ENCODE measurements around the gene GCHFR.

Gene GCHFR

GRCh38 chr15:40771242-40771641 lies 7.4 kb downstream of the GCHFR start:
- no peak overlapping the region for H3K9ac ChIP-seq (ENCODE audit: low read depth, low read length)
- no peaks in the 10 kb centered on the region for H3K27me3 ChIP-seq (ENCODE audit: control insufficient read depth, insufficient read depth, low read length)
- no peak overlapping the region for H3K4me3 ChIP-seq (ENCODE audit: low read depth, low read length)
- H3K4me1 ChIP-seq (ENCODE audit: control insufficient read depth, insufficient read depth, low read length) = peaks cover 1% of the 10 kb centered on the region
- no peaks in the 10 kb centered on the region for H3K9me3 ChIP-seq (ENCODE audit: control insufficient read depth, insufficient read depth, low read length)
- peaks cover 40% of the 10 kb centered on the region for H3K36me3 ChIP-seq (ENCODE audit: control insufficient read depth, insufficient read depth, low read length)

- Histone ChIP-seq H3K4me1 (ENCODE audit: control insufficient read depth, insufficient read depth, low read length) (no peaks in the 10 kb centered on the region), H3K9me3 (ENCODE audit: control insufficient read depth, insufficient read depth, low read length) (no peaks in the 10 kb centered on the region), H3K36me3 (ENCODE audit: control insufficient read depth, insufficient read depth, low read length) (peaks cover 47% of the 10 kb centered on the region), H3K4me3 (ENCODE audit: low read depth, low read length) (no peak overlapping the region), H3K27me3 (ENCODE audit: control insufficient read depth, insufficient read depth, low read length) (no peaks in the 10 kb centered on the region), H3K9ac (ENCODE audit: low read depth, low read length) (no peak overlapping the region)
Measured at GRCh38 chr15:40772014-40772413, 8.1 kb downstream of the GCHFR start.

- H3K36me3 ChIP-seq (ENCODE audit: control insufficient read depth, insufficient read depth, low read length) = peaks cover 39% of the 10 kb centered on the region
- H3K9me3 ChIP-seq (ENCODE audit: control insufficient read depth, insufficient read depth, low read length) = no peaks in the 10 kb centered on the region
- H3K4me3 ChIP-seq (ENCODE audit: low read depth, low read length) = no peak overlapping the region
- no peak overlapping the region for H3K9ac ChIP-seq (ENCODE audit: low read depth, low read length)
- no peaks in the 10 kb centered on the region for H3K27me3 ChIP-seq (ENCODE audit: control insufficient read depth, insufficient read depth, low read length)
- no peaks in the 10 kb centered on the region for H3K4me1 ChIP-seq (ENCODE audit: control insufficient read depth, insufficient read depth, low read length)
Measured at GRCh38 chr15:40773496-40773895, 9.6 kb downstream of the GCHFR start.

GRCh38 chr15:40773902-40774301 lies 10.0 kb downstream of the GCHFR start:
- Histone ChIP-seq H3K4me1 (ENCODE audit: control insufficient read depth, insufficient read depth, low read length) (no peaks in the 10 kb centered on the region), H3K4me3 (ENCODE audit: low read depth, low read length) (no peak overlapping the region), H3K36me3 (ENCODE audit: control insufficient read depth, insufficient read depth, low read length) (peaks cover 41% of the 10 kb centered on the region)

GRCh38 chr15:40775007-40775406 lies 11.1 kb downstream of the GCHFR start:
- Histone ChIP-seq H3K4me1 (ENCODE audit: control insufficient read depth, insufficient read depth, low read length) (no peaks in the 10 kb centered on the region), H3K9ac (ENCODE audit: low read depth, low read length) (no peak overlapping the region), H3K36me3 (ENCODE audit: control insufficient read depth, insufficient read depth, low read length) (peaks cover 41% of the 10 kb centered on the region), H3K4me3 (ENCODE audit: low read depth, low read length) (no peak overlapping the region), H3K9me3 (ENCODE audit: control insufficient read depth, insufficient read depth, low read length) (no peaks in the 10 kb centered on the region), H3K27me3 (ENCODE audit: control insufficient read depth, insufficient read depth, low read length) (no peaks in the 10 kb centered on the region)

More at GRCh38 chr15:40773902-40774301, 10.0 kb downstream of the GCHFR start:
- Histone ChIP-seq H3K9me3 (ENCODE audit: control insufficient read depth, insufficient read depth, low read length) (no peaks in the 10 kb centered on the region), H3K27me3 (ENCODE audit: control insufficient read depth, insufficient read depth, low read length) (no peaks in the 10 kb centered on the region), H3K9ac (ENCODE audit: low read depth, low read length) (no peak overlapping the region)

GRCh38 chr15:40775740-40776536 lies 12.1 kb downstream of the GCHFR start:
- H3K4me3 ChIP-seq (ENCODE audit: low read depth, low read length) = no peak overlapping the region
- no peaks in the 10 kb centered on the region for H3K9me3 ChIP-seq (ENCODE audit: control insufficient read depth, insufficient read depth, low read length)
- no peak overlapping the region for H3K9ac ChIP-seq (ENCODE audit: low read depth, low read length)
- no peaks in the 10 kb centered on the region for H3K27me3 ChIP-seq (ENCODE audit: control insufficient read depth, insufficient read depth, low read length)
- H3K36me3 ChIP-seq (ENCODE audit: control insufficient read depth, insufficient read depth, low read length) = peaks cover 41% of the 10 kb centered on the region
- no peaks in the 10 kb centered on the region for H3K4me1 ChIP-seq (ENCODE audit: control insufficient read depth, insufficient read depth, low read length)

GRCh38 chr15:40776537-40777141 lies 12.8 kb downstream of the GCHFR start:
- no peaks in the 10 kb centered on the region for H3K4me1 ChIP-seq (ENCODE audit: control insufficient read depth, insufficient read depth, low read length)

GRCh38 chr15:40782609-40783227 lies 18.9 kb downstream of the GCHFR start:
- no peak overlapping the region for H3K4me3 ChIP-seq (ENCODE audit: low read depth, low read length)
- H3K36me3 ChIP-seq (ENCODE audit: control insufficient read depth, insufficient read depth, low read length) = peaks cover 3% of the 10 kb centered on the region
- H3K4me1 ChIP-seq (ENCODE audit: control insufficient read depth, insufficient read depth, low read length) = peaks cover 20% of the 10 kb centered on the region
- no peaks in the 10 kb centered on the region for H3K27me3 ChIP-seq (ENCODE audit: control insufficient read depth, insufficient read depth, low read length)
- no peak overlapping the region for H3K9ac ChIP-seq (ENCODE audit: low read depth, low read length)
- no peaks in the 10 kb centered on the region for H3K9me3 ChIP-seq (ENCODE audit: control insufficient read depth, insufficient read depth, low read length)

More at GRCh38 chr15:40776537-40777141, 12.8 kb downstream of the GCHFR start:
- no peaks in the 10 kb centered on the region for H3K27me3 ChIP-seq (ENCODE audit: control insufficient read depth, insufficient read depth, low read length)
- no peaks in the 10 kb centered on the region for H3K9me3 ChIP-seq (ENCODE audit: control insufficient read depth, insufficient read depth, low read length)
- no peak overlapping the region for H3K4me3 ChIP-seq (ENCODE audit: low read depth, low read length)
- peaks cover 41% of the 10 kb centered on the region for H3K36me3 ChIP-seq (ENCODE audit: control insufficient read depth, insufficient read depth, low read length)
- H3K9ac ChIP-seq (ENCODE audit: low read depth, low read length) = no peak overlapping the region

GRCh38 chr15:40785164-40785563 lies 21.3 kb downstream of the GCHFR start:
- Histone ChIP-seq H3K9me3 (ENCODE audit: control insufficient read depth, insufficient read depth, low read length) (no peaks in the 10 kb centered on the region), H3K9ac (ENCODE audit: low read depth, low read length) (no peak overlapping the region), H3K4me1 (ENCODE audit: control insufficient read depth, insufficient read depth, low read length) (peaks cover 31% of the 10 kb centered on the region), H3K27me3 (ENCODE audit: control insufficient read depth, insufficient read depth, low read length) (no peaks in the 10 kb centered on the region), H3K4me3 (ENCODE audit: low read depth, low read length) (no peak overlapping the region), H3K36me3 (ENCODE audit: control insufficient read depth, insufficient read depth, low read length) (no peaks in the 10 kb centered on the region)

GRCh38 chr15:40785814-40786213 lies 21.9 kb downstream of the GCHFR start:
- Histone ChIP-seq H3K4me1 (ENCODE audit: control insufficient read depth, insufficient read depth, low read length) (peaks cover 31% of the 10 kb centered on the region), H3K4me3 (ENCODE audit: low read depth, low read length) (no peak overlapping the region), H3K9me3 (ENCODE audit: control insufficient read depth, insufficient read depth, low read length) (no peaks in the 10 kb centered on the region), H3K27me3 (ENCODE audit: control insufficient read depth, insufficient read depth, low read length) (no peaks in the 10 kb centered on the region), H3K9ac (ENCODE audit: low read depth, low read length) (no peak overlapping the region), H3K36me3 (ENCODE audit: control insufficient read depth, insufficient read depth, low read length) (no peaks in the 10 kb centered on the region)

GRCh38 chr15:40787344-40787841 lies 23.5 kb downstream of the GCHFR start:
- Histone ChIP-seq H3K9ac (ENCODE audit: low read depth, low read length) (no peak overlapping the region), H3K4me3 (ENCODE audit: low read depth, low read length) (no peak overlapping the region), H3K9me3 (ENCODE audit: control insufficient read depth, insufficient read depth, low read length) (no peaks in the 10 kb centered on the region), H3K27me3 (ENCODE audit: control insufficient read depth, insufficient read depth, low read length) (no peaks in the 10 kb centered on the region), H3K4me1 (ENCODE audit: control insufficient read depth, insufficient read depth, low read length) (peaks cover 30% of the 10 kb centered on the region), H3K36me3 (ENCODE audit: control insufficient read depth, insufficient read depth, low read length) (no peaks in the 10 kb centered on the region)

Data from iPS-15b (cell line).